Activated naive CD8-positive, alpha-beta T cell treated with anti-CD3 and anti-CD28 coated beads, Interleukin-2, amount 10 ng/mL, durations not matched to agents 7 days and 5 days (primary cell): ENCODE data around the gene CFAP52. TPM values are rescaled to one million over a fixed set of nuclear protein-coding genes. Genes with fewer than 3 reads are reported as not detected.
A peak's percentile ranks its signal among the peaks of the same experiment; 100 is the strongest.

ENCODE experiments used
- ATAC-seq: fragments of 150-1000 bp; cut with Tn5 transposase; one replicate; pipeline ENCODE4 v1.10.0; 2021; ENCODE audit warnings: low read depth, moderate library complexity
- POLR2A ChIA-PET: fragments of 350-600 bp; sonication (Branson Sonifier 250); formaldehyde crosslinking; loops from one replicate; lab custom pipeline; 2021; ENCODE audit warnings: antibody characterized with exemption; lab: Charles Lee
- DNase-seq: peaks from one replicate; pipeline ENCODE4 v3.0.0; 2021
- H3K27ac Mint-ChIP-seq: one replicate; pipeline ENCODE4 v1.8.0; 2022; ENCODE audit warnings: mild to moderate bottlenecking, mixed read lengths
- H3K27me3 Mint-ChIP-seq: one replicate; pipeline ENCODE4 v1.8.0; 2022; ENCODE audit warnings: mild to moderate bottlenecking, moderate library complexity, mixed read lengths
- H3K36me3 Mint-ChIP-seq: one replicate; pipeline ENCODE4 v1.8.0; 2021; ENCODE audit warnings: mild to moderate bottlenecking, mixed read lengths
- H3K4me1 Mint-ChIP-seq: one replicate; pipeline ENCODE4 v1.8.0; 2021; ENCODE audit warnings: mixed read lengths
- H3K4me3 Mint-ChIP-seq: one replicate; pipeline ENCODE4 v1.8.0; 2022; ENCODE audit warnings: mild to moderate bottlenecking, moderate library complexity, mixed read lengths
- H3K9me3 Mint-ChIP-seq: one replicate; pipeline ENCODE4 v1.8.0; 2021; ENCODE audit warnings: mixed read lengths
- total RNA-seq, 2 experiments: library from RNA; stranded (reverse); gene quantifications; one replicate each; pipeline ENCODE4 v1.2.3, GENCODE V29; 2021

Gene CFAP52
- not detected for total RNA-seq

DNA sequence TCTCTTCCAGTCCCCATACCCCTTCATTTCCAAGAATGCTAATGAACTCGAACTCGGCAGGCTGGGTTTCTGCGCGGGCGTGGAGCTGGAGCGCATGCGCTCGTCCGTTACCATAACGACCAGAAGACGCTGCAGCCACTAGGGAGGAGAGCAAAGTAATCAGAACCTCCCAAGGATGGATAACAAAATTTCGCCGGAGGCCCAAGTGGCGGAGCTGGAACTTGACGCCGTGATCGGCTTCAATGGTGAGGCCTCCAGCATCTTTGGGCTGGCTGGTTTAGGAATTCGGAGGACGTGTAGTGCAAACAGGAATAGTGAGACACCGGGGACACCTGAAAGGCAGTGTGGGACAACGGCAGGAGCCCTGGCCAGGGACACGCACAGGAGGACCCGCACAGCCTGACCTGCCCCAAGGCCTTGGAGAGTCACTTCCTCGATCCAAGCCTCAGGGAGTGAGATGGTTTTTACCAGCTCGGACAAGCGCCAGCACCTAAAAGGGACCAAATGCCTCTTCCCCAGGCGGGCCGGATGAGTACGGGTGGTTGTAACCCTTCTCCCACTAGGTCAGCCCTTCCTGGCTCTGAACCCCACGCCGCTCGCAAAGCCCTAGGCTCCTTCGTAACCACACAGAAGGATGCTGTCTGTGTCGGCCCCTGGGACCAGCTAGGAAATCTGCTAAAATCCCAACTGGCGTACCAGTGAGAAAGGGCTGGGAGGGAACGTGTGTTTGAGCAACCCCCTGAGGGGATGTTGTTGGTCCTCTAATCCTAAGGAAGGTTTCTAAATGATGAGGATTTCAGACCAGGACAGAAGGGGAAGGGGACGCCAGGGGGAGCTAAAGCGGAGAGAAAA lies at the start of gene CFAP52:
TSS of gene CFAP52 (plus strand) at position 122 of the 852 bp plus-strand sequence. CDS start at position 176, 54 bp downstream.
- peaks cover 2% of the 10 kb centered on the region for H3K36me3 Mint-ChIP-seq
- POLR2A ChIA-PET, result interaction anchor here (0.8 to 1.3 kb wide), 2 partner anchors 106 to 1193 kb away, joined by 3 to 5 read pairs; no protein-coding TSS in a partner anchor

DNA sequence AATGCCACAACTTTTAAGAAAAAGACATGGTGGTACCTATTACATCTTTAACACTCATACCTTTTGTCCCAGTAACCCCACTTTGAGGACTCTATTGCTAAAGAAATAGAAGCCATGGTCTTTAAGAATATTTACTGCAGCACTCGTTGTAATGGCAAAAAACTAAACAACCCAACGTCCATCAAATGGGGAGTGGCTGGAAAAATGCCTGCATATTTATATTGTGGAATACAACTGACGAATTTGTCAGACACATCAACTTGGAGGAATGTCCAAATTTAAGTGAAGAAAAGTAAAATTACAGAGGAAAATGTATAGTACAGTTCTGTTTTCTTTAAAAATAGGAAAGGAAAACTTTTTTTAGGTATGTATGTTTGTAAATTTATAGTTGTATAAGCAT lies 48.7 kb upstream of the CFAP52 start:
- Mint-ChIP-seq H3K9me3 (no peaks in the 10 kb centered on the region), H3K4me1 (peaks cover 1% of the 10 kb centered on the region), H3K27me3 (no peaks in the 10 kb centered on the region), H3K27ac (no peak overlapping the region), H3K36me3 (peaks cover 2% of the 10 kb centered on the region), H3K4me3 (no peak overlapping the region)
- POLR2A ChIA-PET, result no interaction called here
- DNase-seq (no peak), ATAC-seq (no peak)

More for the DNA sequence above, at the start of gene CFAP52:
- DNase-seq, result peak; percentile 73
- Mint-ChIP-seq H3K9me3 (no peaks in the 10 kb centered on the region), H3K4me3 (peak within 1 kb of the TSS; percentile 100), H3K27ac (peak within 1 kb of the TSS; percentile 87), H3K4me1 (peaks cover 12% of the 10 kb centered on the region), H3K27me3 (peaks cover 3% of the 10 kb centered on the region)
- ATAC-seq, result peak; percentile 64

- H3K36me3 Mint-ChIP-seq, result peaks cover 2% of the 10 kb centered on the region
- H3K9me3 Mint-ChIP-seq, result no peaks in the 10 kb centered on the region
- no peak overlapping the region for H3K27ac Mint-ChIP-seq
- peak; percentile 56 for ATAC-seq
- DNase-seq, result no peak
- no peak overlapping the region for H3K4me3 Mint-ChIP-seq
- peaks cover 3% of the 10 kb centered on the region for H3K4me1 Mint-ChIP-seq
- POLR2A ChIA-PET, result no interaction called here
- H3K27me3 Mint-ChIP-seq, result no peaks in the 10 kb centered on the region
These were observed 47.3 kb upstream of the CFAP52 start for GRCh38 chr17:9529033-9529700.

- POLR2A ChIA-PET, result no interaction called here
- no peak overlapping the region for H3K4me3 Mint-ChIP-seq
- peaks cover 3% of the 10 kb centered on the region for H3K4me1 Mint-ChIP-seq
- peaks cover 2% of the 10 kb centered on the region for H3K36me3 Mint-ChIP-seq
- H3K27me3 Mint-ChIP-seq, result no peaks in the 10 kb centered on the region
- ATAC-seq (no peak), DNase-seq (no peak)
- H3K9me3 Mint-ChIP-seq, result no peaks in the 10 kb centered on the region
- no peak overlapping the region for H3K27ac Mint-ChIP-seq
These were observed 45.4 kb upstream of the CFAP52 start for GRCh38 chr17:9531034-9531433.

GRCh38 chr17:9532715-9533114 lies 43.7 kb upstream of the CFAP52 start:
- Mint-ChIP-seq H3K4me3 (no peak overlapping the region), H3K27ac (no peak overlapping the region), H3K9me3 (no peaks in the 10 kb centered on the region), H3K36me3 (no peaks in the 10 kb centered on the region), H3K27me3 (no peaks in the 10 kb centered on the region), H3K4me1 (peaks cover 3% of the 10 kb centered on the region)
- POLR2A ChIA-PET, result no interaction called here
- DNase-seq (no peak), ATAC-seq (no peak)

- Mint-ChIP-seq H3K4me1 (peaks cover 3% of the 10 kb centered on the region), H3K4me3 (no peak overlapping the region), H3K9me3 (no peaks in the 10 kb centered on the region), H3K36me3 (no peaks in the 10 kb centered on the region), H3K27me3 (no peaks in the 10 kb centered on the region), H3K27ac (no peak overlapping the region)
- POLR2A ChIA-PET, result no interaction called here
- no peak for ATAC-seq
- DNase-seq, result no peak
These were observed 43.0 kb upstream of the CFAP52 start for GRCh38 chr17:9533441-9533840.

DNA sequence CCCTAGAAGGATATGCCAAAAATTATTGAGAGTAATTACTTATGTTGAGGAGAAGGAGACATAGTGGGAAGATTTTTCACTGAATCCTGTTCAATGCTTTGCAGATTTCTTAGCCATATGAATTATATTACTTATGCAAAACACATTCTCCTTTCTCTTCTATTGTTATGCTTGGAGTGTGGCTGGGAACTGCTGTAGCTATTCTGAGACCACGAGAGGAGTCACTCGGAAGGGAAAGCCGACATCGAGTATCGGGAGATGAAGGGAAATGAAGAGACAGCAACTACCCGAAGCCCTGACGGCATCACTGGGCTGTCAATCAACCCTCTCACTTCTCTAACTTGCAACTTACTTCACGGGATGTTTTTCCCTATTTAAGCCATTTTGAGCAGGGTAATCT lies 40.4 kb upstream of the CFAP52 start:
- Mint-ChIP-seq H3K27ac (no peak overlapping the region), H3K36me3 (peaks cover 9% of the 10 kb centered on the region), H3K9me3 (no peaks in the 10 kb centered on the region)

GRCh38 chr17:9537177-9537776 lies 39.2 kb upstream of the CFAP52 start:
- Mint-ChIP-seq H3K4me1 (peaks cover 2% of the 10 kb centered on the region), H3K27ac (no peak overlapping the region), H3K9me3 (no peaks in the 10 kb centered on the region), H3K27me3 (no peaks in the 10 kb centered on the region), H3K4me3 (no peak overlapping the region), H3K36me3 (peaks cover 10% of the 10 kb centered on the region)
- ATAC-seq, result no peak
- POLR2A ChIA-PET, result no interaction called here
- DNase-seq, result no peak

More for the DNA sequence above, 40.4 kb upstream of the CFAP52 start:
- no peak for ATAC-seq
- H3K4me1 Mint-ChIP-seq, result peaks cover 3% of the 10 kb centered on the region
- no peaks in the 10 kb centered on the region for H3K27me3 Mint-ChIP-seq
- POLR2A ChIA-PET, result no interaction called here
- no peak for DNase-seq
- no peak overlapping the region for H3K4me3 Mint-ChIP-seq

- POLR2A ChIA-PET, result no interaction called here
- H3K4me3 Mint-ChIP-seq, result no peak overlapping the region
- H3K36me3 Mint-ChIP-seq, result peaks cover 15% of the 10 kb centered on the region
- DNase-seq (no peak), ATAC-seq (no peak)
- H3K27me3 Mint-ChIP-seq, result no peaks in the 10 kb centered on the region
- H3K4me1 Mint-ChIP-seq, result peaks cover 2% of the 10 kb centered on the region
- no peaks in the 10 kb centered on the region for H3K9me3 Mint-ChIP-seq
- H3K27ac Mint-ChIP-seq, result no peak overlapping the region
These were observed 37.8 kb upstream of the CFAP52 start for GRCh38 chr17:9538626-9539025.

DNA sequence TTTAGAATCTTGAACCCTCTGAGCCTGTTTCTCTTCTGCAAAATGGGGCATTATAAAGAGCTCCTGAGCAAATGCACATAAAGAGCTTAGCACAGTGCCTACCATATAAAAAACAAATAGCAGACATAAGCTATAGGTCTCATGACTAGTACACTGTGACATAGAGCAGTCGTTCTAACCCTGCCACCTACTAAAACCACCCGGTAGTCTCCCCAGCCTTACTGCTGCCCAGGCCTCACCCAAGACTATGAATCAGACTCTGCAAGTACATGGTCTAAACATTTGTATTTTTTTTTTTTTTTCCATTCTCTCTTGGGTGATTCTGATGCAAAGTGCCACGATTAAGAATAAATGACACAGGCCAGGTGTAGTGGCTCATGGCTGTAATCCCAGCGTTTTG lies 34.7 kb upstream of the CFAP52 start:
- POLR2A ChIA-PET, result interaction anchor here (0.6 kb wide), 1 partner anchor 599 kb away, joined by 3 read pairs; no protein-coding TSS in a partner anchor
- DNase-seq, result no peak
- Mint-ChIP-seq H3K27ac (no peak overlapping the region), H3K4me3 (no peak overlapping the region), H3K27me3 (no peaks in the 10 kb centered on the region), H3K4me1 (peaks cover 2% of the 10 kb centered on the region), H3K9me3 (no peaks in the 10 kb centered on the region), H3K36me3 (peaks cover 24% of the 10 kb centered on the region)
- ATAC-seq, result no peak

DNA sequence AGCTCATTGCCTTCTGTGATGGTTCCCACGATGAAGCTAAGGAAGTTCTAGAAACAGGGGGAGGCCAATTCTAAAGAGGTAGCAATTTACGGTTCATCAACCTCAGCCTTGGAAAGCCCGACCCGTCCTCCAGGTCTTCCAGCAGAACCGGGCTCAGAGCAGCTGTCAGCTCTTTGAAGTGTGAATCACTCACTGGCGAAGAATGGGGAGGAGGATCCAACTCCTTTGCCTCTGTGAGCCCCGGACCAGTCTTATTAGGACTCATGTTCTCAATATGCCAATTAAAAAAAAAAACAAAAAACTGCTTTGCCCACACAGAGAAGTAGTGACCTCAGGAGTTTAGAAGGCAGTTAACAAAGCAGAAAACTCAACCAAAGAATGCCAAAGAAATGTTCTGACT lies 32.2 kb upstream of the CFAP52 start:
- DNase-seq (no peak), ATAC-seq (no peak)
- POLR2A ChIA-PET, result no interaction called here
- Mint-ChIP-seq H3K4me1 (peaks cover 2% of the 10 kb centered on the region), H3K27ac (no peak overlapping the region), H3K4me3 (no peak overlapping the region), H3K36me3 (peaks cover 24% of the 10 kb centered on the region), H3K9me3 (no peaks in the 10 kb centered on the region), H3K27me3 (no peaks in the 10 kb centered on the region)

GRCh38 chr17:9549215-9549614 lies 27.2 kb upstream of the CFAP52 start:
- no peak for ATAC-seq
- H3K36me3 Mint-ChIP-seq, result peaks cover 9% of the 10 kb centered on the region
- no peak overlapping the region for H3K4me3 Mint-ChIP-seq
- peaks cover 2% of the 10 kb centered on the region for H3K4me1 Mint-ChIP-seq
- DNase-seq, result no peak
- H3K27ac Mint-ChIP-seq, result no peak overlapping the region
- POLR2A ChIA-PET, result no interaction called here
- H3K27me3 Mint-ChIP-seq, result no peaks in the 10 kb centered on the region
- no peaks in the 10 kb centered on the region for H3K9me3 Mint-ChIP-seq

- Mint-ChIP-seq H3K4me3 (no peak overlapping the region), H3K36me3 (no peaks in the 10 kb centered on the region)
- no peak for ATAC-seq
These were observed 23.3 kb upstream of the CFAP52 start for GRCh38 chr17:9553181-9553580.

More at GRCh38 chr17:9553181-9553580, 23.3 kb upstream of the CFAP52 start:
- DNase-seq, result no peak
- Mint-ChIP-seq H3K9me3 (no peaks in the 10 kb centered on the region), H3K4me1 (peaks cover 2% of the 10 kb centered on the region), H3K27ac (no peak overlapping the region), H3K27me3 (no peaks in the 10 kb centered on the region)
- POLR2A ChIA-PET, result no interaction called here
